ENCODE data around the gene VWA1.
"Not testable (repeated sequence)": the region's sequence is repeated elsewhere in the genome, so short reads cannot be mapped to it uniquely, and the experiment has no call there.

Gene VWA1

DNA sequence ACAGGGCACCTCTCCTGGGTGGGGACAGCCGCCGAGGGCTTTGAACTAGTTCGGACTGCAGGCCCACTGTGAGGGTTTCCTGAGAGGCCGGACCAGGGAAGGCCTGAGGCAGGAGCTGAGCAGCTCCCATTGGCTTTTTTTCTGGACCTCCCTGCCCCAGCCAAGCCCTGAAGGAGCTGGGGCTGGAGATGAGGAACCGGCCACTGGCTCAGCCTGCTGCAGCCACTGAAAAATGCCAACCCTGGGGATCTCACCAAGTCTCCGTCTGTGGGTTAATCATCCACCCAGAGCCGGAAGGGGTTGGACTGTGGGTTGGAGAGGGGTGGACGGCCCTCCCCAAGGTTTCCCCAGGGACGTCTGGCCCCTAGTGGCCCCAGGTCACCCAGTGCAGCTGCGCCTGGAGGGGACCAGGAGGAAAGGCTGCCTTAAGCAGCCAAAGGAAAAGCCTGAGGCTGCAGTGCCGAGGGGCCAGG lies 2.5 kb downstream of the VWA1 start:
- no peak for DNase-seq

DNA sequence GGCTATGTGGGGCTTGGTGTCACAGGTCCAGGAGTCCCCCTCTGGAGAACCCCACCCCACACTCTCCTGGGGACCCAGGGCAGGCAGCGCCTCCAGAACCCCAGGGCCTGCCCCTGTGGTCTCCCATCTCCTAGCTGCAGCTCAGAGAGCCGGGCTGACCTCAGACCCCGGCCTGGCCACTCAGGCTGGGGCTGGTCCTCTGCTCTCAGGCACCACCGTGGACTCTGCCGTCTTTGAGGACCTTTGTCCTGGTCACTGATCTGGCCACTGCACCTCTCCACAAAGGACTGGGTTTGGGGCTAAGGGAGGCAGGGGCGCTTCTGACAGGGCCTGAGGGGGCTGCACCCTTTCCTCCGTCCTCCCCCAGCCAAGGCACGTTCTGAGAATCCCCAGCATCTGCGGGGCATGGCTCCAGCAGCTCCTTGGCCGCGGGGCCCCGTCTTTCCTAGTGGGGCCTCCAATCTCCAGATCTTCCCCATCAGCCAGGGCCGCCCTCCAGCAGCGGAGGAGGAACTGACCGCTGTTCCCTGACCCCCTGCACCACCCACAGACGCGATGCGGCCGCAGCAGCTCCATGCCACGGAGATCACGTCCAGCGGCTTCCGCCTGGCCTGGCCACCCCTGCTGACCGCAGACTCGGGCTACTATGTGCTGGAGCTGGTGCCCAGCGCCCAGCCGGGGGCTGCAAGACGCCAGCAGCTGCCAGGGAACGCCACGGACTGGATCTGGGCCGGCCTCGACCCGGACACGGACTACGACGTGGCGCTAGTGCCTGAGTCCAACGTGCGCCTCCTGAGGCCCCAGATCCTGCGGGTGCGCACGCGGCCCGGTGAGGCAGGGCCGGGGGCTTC lies 3.3 kb downstream of the VWA1 start:
- DNase-seq = no peak

DNA sequence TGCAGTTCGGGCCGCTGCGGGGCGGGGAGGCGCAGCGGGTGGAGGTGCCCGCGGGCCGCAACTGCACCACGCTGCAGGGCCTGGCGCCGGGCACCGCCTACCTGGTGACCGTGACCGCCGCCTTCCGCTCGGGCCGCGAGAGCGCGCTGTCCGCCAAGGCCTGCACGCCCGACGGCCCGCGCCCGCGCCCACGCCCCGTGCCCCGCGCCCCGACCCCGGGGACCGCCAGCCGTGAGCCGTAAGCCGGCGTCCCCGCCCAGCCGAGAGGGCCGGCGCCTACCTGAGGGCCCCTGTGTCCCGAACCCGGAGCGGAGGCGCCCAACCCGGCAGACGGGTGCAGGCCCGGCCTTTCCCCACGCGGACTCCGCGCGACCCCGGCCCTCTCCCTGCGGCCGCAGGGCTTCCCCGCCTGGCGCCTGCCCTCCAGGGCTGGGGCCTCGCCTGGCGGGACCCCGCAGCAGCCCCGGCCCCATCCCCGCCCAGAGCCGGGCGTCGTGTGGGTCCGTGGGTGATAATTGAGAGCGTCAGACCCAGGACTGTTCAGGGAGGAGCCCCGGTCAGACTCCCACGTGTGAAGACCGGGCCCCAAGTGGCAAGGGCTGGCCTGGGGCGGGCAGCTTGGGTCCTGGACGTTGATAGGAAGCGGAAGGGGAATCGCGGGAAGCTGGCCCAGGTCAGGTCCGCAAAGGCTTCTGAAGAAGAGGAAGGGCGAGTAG lies 4.2 kb downstream of the VWA1 start:
- DNase-seq = no peak

DNA sequence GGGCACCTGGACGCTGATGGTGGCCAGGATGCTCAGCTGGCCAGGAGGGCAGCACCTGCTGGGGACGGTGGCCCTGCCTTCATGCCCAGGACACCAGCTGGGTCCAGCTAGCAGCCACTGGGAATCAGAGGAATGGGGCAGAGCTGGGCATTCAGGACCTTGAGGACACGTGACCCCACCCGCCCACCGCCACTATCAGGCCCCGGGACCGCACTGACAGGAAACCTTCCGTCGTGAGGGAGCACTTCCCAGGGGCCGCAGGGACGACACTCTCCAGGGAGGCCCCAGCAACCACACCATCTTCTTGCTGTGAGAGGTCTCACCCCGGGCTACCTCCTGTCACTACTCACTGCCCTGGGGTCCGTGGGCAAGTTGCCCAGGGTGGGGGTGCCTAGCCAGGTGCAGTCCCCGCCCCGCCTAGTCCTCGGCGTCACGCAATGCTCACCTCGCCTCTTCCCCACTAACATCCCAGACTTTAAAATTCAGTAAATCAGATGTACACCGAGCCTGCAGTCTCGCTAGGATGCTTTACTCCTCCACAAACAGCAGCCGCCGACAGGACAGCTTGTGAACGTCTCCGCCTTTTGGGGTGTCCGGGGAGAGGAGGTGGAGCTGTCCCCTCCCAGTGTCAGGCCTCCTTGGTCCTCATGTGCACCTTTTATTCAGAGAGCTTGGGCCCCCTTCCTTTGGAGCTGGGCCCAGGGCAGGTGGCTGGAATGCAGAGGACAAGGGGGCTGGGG lies 4.9 kb downstream of the VWA1 start:
- DNase-seq = no peak

DNA sequence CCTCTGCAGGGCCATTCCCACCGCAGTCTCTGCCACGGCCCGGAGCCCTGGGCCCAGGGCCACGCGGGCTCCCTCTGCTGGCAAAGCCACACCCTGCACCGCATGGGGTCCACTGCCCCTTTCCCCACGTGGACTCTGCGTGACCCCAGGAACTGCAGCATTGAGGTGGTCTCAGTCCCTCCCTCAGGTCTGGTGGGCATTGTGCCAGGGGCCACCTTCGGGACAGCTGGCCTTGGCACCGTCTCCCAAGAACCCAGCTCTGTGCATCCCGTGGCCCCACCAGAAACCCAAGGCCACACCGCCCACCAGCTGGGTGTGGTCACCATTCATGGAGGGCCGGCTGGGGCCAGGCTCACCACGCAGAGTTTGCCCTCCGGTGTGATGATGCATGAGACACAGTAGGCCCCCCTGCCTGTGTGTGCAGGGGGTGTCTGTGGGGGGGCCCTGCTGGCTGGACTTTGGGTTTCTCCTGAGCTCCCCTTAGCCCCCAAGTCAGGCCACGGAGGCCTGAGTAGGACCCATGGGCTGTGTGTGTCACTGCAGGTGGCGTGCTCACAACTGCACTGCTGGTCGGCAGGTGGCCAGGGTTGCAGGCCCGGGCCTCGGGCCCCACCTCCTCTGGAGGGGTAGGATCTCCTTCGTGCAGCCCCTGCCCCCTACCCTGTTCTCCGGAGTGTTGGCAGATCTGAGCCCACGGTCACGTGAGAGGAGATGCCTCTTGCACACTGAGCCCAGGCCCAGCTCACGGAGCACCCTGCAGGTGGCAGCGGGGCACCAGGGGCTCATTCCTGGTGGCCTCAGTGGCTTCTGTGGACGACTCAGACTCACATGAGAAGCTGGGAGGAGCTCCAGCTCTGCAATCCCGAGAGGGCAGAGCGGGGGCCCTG lies 5.8 kb downstream of the VWA1 start:
- peak in 2 of 4 experiments; percentile 39 to 57 for DNase-seq

DNA sequence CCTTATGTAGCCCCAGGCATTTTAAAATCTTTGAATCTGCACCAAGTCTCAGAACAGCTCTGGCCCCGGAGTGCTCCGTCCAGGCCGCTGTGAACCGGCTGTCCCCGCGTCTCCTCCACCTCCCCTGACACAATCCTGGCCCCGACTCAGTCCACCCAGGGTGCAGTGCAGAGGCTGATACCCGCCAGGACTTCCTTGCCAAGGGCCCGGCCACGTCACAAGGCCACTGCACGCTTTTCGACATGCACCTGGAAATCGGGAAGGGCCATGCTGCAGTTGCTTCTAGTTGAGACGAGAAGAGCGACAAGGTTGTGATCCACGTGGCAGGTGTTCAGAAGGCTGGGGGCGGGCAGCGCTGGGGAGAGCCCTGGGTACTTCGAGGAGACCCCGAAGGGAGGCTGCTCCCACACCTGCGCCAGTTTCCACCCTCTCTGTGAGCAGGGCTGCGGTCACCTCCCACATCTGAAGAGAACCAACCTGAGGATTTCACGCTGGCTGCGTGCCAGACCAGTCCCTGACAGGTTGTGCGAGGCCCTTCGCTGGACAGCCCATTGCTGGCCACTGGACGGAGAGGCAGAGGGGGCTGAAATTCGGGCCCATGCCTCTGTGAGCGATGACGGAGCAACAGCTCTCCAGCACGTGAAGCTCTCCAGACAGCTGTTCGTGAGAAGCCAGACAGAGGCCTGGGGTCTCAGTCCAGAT lies 6.7 kb downstream of the VWA1 start:
- no peak for DNase-seq

DNA sequence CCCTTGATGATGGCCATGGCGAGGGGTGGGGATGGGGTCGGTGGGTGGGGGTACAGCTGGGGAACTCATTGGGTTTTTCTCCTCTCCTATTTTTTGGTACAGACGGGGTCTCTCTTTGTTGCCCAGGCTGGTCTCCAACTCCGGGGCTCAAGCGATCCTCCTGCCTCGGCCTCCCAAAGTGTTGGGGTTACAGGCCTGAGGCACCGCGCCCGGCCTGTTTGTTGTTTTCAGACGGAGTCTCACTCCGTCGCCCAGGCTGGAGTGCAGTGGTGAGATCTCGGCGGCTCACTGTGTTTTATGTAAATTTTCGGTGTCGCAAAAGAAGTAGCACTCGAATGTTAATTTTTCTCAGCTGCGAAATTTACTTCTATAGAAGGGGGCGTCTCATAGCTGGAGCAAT lies 11.1 kb downstream of the VWA1 start:
- DNase-seq = not testable (repeated sequence)

DNA sequence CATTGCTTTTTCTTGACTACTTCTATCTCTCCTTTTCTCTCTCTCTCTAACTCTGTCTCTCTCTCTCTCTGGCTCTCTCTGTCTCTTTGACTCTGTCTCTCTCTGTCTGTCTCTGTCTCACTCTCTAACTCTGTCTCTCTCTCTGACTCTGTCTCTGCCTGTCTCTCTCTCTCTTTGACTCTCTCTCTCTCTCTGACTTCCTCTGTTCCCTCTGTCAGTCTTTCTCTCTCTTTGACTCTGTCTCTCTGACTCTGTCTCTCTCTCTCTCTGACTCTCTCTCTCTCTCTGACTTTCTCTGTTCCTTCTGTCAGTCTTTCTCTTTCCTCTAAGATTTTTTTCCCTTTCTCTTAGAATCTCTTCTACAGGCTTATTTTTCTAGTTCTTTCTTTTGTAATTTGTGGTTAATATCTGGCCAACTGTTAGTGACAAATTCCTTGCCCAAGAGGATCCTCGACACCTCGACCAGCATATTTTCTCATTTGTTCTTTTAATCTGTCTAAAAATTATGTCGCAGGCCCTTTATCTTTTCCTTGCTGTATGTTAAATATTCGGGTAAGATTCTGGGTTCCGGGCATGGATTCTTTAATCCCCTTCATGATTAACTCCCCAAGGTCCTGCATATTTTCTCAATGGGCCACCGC lies 13.7 kb downstream of the VWA1 start, which contains the start of gene ATAD3C:
Gene ATAD3C, plus strand, starts transcription at position 591 of the 641 bp plus-strand sequence. CDS start 995 bp downstream, outside the sequence.
- DNase-seq = no peak

DNA sequence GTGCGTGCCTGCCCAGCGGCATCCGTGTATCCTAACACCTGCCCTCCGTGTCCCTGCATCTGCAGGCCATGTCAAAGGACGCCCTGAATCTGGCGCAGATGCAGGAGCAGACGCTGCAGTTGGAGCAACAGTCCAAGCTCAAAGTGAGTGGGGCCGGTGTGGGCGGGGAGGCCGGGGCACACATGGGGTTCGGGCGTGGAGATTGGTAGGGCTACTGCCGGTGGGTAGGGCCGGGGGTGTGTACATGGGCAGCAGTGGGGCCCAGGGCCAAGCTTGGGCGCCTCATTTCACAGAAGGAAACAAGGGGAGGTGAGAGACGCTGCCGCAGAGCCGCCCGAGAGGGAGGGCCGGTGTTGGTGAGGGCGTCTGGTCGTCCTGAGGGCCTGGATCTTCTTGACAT lies 15.1 kb downstream of the VWA1 start:
- DNase-seq = not testable (repeated sequence)

DNA sequence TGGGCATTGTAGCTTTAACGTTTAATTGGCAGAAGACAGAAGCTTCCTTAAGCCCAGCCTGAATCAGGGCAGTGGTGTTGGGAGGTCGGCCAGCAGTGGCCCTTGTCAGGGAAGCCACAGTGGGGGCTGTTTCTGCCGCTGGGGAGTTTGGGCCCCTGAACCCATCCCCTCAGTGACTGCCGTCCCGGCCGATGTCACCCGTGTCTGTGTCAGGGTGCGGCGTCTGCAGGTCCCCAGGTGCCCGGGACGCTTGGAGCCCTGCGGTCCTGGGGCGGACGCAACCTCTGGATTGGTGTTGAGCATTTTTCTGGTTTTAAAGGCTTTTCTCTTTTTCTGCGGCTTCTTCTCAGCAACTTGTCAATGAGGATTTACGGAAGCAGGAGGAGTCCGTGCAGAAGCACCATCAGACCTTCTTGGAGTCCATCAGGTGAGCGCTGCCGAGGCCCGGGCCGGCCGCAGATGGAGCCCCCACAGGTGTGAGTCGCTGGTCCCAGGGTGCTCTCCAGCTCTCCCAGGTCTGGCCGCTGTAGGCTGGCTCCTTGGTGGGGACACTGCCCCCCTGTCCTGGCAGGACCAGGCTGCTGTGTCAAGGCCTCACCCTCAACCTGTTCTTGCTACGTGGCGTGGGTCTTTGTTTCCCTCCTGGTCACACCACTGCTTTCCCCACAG lies 16.3 kb downstream of the VWA1 start:
- DNase-seq = no peak

DNA sequence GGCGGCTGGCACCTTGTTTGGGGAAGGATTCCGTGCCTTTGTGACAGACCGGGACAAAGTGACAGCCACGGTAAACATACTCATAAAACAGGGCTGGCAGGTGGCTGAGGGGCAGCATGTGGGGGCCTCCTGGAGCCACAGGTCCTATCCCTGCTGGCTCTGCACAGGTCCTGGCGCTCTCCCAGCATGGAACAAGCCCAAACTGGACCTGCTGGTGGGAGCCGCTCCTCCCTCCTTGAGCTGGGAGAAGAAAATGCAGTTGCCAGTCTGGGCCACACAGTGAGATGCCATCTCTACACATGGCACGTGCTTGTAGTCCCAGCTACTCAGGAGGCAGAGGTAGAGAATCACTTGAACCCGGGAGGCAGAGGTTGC lies 16.9 kb downstream of the VWA1 start:
- DNase-seq = not testable (repeated sequence)

DNA sequence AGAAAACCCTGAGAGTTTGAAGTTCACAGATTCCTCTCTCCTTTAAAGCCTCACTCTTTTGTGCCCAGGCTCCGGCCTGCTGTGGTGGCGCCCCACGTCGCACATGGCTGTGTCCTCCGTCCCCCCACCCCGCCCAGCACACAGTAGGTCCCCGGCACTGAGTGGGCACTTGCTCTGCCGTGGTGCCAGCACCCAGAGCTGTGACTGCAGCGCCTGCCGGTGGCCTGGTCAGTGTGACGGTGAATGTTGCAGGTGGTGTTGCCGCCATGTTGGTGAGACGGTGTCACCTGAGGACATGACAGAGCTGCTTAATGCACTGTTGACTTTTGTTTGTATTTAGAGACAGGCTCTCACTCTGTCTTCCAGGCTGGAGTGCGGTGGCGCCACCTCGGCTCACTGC lies 17.4 kb downstream of the VWA1 start:
- DNase-seq = no peak

DNA sequence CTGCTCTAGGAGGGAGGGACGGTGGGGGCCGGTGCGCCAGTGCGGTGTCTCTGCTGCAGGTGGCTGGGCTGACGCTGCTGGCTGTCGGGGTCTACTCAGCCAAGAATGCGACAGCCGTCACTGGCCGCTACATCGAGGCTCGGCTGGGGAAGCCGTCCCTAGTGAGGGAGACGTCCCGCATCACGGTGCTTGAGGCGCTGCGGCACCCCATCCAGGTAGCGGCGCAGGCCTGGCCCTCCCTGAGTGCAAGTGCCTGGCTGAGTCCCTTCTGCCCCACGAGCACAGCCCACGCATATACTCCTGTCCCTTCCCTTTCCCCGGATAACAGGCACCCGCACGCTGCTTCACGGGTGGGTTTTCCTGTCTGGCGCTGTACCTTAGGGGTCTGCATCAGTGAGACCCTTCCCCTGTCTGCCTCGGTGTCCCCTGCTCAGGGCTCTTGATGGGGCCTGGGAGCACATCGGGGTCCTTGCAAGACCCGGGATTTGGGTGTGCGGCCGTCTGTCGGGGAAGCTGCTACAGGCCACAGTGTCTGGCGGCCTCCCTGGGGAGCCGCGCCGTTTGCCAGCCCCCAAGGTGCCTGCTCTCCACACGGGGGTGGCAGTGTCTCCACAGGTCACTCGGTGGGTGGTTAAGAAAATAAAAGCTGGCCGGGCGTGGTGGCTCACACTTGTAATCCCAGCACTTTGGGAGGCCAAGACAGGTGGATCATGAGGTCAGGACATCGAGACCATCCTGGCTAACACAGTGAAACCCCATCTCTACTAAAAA lies 19.0 kb downstream of the VWA1 start:
- DNase-seq = not testable (repeated sequence)

DNA sequence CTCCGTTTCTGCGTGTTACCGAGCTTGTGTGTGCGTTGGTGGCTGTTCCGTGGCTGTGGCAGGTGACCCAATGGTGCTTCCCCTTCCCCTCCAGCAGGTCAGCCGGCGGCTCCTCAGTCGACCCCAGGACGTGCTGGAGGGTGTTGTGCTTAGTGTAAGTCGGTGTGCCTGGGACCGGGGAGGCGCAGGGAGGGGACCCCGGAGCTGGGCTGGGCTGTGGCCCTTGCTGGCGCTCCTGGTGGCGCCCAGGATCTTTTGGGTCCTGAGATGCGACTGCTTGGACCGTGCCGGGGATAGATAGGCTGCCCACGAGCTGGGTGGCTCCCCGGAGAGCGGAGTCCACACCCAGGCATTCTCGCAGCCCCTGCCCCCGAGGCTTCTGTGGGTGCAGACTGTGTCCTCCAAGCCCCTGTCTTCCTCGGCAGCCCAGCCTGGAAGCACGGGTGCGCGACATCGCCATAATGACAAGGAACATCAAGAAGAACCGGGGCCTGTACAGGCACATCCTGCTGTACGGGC lies 19.9 kb downstream of the VWA1 start:
- DNase-seq = no peak

DNA sequence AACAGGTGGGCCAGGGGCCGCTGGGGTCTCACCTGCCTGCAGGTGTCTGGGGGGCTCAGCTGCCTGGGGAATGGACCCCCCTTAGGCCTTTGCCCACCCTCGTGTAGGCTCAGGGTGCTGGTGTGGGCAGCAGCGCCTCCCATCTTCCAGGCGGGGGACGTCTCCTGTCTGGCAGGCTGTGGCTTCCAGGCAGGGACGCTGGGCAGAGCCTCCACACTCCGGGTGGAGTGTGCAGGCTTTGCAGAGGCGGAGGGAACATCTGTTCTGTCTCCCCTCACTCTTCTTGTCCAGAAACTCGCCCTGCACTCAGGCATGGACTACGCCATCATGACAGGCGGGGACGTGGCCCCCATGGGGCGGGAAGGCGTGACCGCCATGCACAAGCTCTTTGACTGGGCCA lies 20.4 kb downstream of the VWA1 start:
- DNase-seq = not testable (repeated sequence)

DNA sequence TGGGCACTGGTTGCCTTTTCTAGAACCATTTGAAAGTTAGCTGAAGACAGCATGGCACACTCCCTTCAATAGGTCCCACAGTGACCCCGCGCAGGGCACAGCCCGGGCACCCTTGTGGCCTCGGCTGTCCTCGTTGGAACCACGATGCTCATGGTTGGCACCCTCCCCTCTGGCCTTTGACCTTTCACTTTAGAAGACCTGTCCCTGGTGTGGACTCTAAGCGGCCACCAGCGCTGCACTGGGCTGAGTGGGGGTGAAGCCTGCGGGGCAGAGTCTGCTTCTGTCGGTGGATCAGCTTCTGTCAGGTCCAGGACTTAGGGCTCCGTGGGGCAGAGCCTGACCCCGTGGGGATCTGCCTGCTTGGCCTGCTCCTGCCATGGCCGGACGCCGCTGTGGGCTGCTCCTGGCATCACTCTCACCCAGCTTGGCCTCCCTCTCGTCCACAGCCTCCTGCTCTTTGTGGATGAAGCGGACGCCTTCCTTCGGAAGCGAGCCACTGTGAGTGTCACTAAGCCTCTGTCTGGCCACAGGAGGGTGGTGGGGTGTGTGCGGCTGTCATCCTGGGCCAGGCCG lies 21.3 kb downstream of the VWA1 start:
- DNase-seq = not testable (repeated sequence)

DNA sequence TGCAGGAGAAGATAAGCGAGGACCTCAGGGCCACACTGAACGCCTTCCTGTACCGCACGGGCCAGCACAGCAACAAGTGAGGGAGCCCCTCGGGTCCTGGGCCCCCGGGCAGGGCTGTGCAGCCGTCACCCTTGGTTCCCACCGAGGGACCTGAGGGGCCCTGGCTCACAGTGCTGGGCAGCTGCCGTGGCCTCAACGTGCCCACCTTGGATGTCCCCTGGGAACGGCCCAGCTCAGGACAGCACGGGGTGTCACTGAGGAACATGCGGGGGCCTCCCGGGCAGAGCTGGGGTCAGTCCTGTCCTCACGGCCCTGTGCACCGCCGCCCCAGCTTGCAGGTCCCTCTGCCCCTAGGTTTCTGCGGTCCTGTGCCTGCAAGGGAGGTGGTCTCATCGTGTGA lies 23.7 kb downstream of the VWA1 start:
- DNase-seq = not testable (repeated sequence)

DNA sequence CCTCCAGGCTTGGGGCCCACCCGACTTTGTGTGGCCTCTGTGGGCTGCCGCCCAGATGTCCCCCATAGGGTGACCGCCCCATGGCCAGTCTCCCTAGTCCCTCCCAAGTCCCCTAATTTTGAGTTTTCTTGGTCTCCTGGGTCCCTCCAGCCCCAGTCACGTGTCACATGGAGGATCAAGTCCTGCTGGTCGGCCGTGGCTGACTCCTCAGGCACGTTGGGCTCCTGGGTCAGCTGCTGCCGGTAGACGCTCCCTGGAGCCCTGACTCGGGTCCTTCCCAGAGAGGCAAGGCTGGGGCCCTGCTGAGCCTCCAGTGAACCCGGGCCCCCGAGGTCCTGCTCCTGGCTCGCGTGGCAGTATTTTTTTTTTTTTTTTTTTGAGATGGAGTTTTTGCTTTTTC lies 24.2 kb downstream of the VWA1 start:
- not testable (repeated sequence) for DNase-seq

DNA sequence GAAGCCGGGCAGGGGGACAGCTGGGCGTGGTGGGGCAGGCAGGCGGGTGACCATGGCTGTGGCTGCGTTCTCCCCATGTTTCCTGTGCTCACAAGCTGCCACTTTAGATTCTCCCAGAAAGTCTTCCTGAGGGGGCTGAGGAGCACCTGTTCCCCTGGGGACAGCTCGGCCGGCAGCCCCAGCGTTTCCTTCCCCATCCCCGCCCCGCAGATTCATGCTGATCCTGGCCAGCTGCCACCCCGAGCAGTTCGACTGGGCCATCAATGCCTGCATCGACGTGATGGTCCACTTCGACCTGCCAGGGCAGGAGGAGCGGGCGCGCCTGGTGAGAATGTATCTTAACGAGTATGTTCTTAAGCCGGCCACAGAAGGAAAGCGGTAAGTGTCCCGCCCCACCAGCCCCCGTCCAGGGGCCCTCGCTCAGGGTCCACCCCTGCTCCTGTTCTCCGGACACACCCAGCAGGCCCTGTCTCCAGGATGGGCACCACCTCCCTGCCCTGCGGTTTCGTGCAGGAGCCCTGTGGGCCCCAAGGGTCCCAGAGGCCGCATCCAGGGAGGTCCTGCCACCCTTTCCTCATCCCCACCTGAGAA lies 25.1 kb downstream of the VWA1 start:
- no peak for DNase-seq
